HEK293T (cell line): ENCODE measurements around the gene HIGD2A.

Experiments used
- ARNT ChIP-seq: fragments of 450-650 bp; IDR thresholded peaks from 2 replicates; pipeline ENCODE4 v1.6.1; 2017; ENCODE audit warnings: mild to moderate bottlenecking
- BHLHE40 ChIP-seq: fragments of 450-650 bp; IDR thresholded peaks from 2 replicates; pipeline ENCODE4 v1.6.1; 2016; ENCODE audit warnings: mild to moderate bottlenecking, moderate library complexity, borderline replicate concordance
- CTBP1 ChIP-seq: fragments of 450-650 bp; IDR thresholded peaks from 2 replicates; pipeline ENCODE4 v1.6.1; 2016; ENCODE audit warnings: borderline replicate concordance
- ELF4 ChIP-seq: fragments of 450-650 bp; IDR thresholded peaks from 2 replicates; pipeline ENCODE4 v1.6.1; 2017; ENCODE audit warnings: antibody characterized with exemption
- FOXA1 ChIP-seq: fragments of 450-650 bp; IDR thresholded peaks from 2 replicates; pipeline ENCODE4 v1.6.1; 2016; ENCODE audit warnings: mild to moderate bottlenecking
- FOXK2 ChIP-seq: fragments of 450-650 bp; IDR thresholded peaks from 2 replicates; pipeline ENCODE4 v1.6.1; 2016; ENCODE audit warnings: mild to moderate bottlenecking
- FOXM1 ChIP-seq: fragments of 450-650 bp; IDR thresholded peaks from 2 replicates; pipeline ENCODE4 v1.6.1; 2017; ENCODE audit warnings: mild to moderate bottlenecking, borderline replicate concordance
- L3MBTL2 ChIP-seq: fragments of 450-650 bp; conservative IDR thresholded peaks from 2 replicates; pipeline ENCODE4 v1.6.1; 2016; ENCODE audit warnings: mild to moderate bottlenecking
- LEF1 ChIP-seq: fragments of 450-650 bp; IDR thresholded peaks from 2 replicates; pipeline ENCODE4 v1.6.1; 2017; ENCODE audit warnings: mild to moderate bottlenecking, borderline replicate concordance
- NFRKB ChIP-seq: fragments of 450-650 bp; IDR thresholded peaks from 2 replicates; pipeline ENCODE4 v1.6.1; 2016; ENCODE audit warnings: mild to moderate bottlenecking, moderate library complexity
- PKNOX1 ChIP-seq: fragments of 450-650 bp; IDR thresholded peaks from 2 replicates; pipeline ENCODE4 v1.6.1; 2016
- SP1 ChIP-seq: fragments of 450-650 bp; IDR thresholded peaks from 2 replicates; pipeline ENCODE4 v1.6.1; 2017
- SUZ12 ChIP-seq: fragments of 450-650 bp; IDR thresholded peaks from 2 replicates; pipeline ENCODE4 v1.6.1; 2016; ENCODE audit warnings: mild to moderate bottlenecking
- TARDBP ChIP-seq: fragments of 450-650 bp; IDR thresholded peaks from 2 replicates; pipeline ENCODE4 v1.6.1; 2016

GRCh38 chr5:176425791-176426190 is 37.2 kb downstream of the HIGD2A start:
- TF ChIP-seq SUZ12 (no peak), SP1 (no peak), CTBP1 (no peak), TARDBP (no peak), PKNOX1 (no peak), FOXA1 (no peak), BHLHE40 (no peak), FOXK2 (no peak), LEF1 (no peak), FOXM1 (no peak), ARNT (no peak), ELF4 (no peak), NFRKB (no peak), L3MBTL2 (no peak)
